COLO668 (cell line): ENCODE results near the gene SAMD3.
"Not testable (repeated sequence)": the region's sequence is repeated elsewhere in the genome, so short reads cannot be mapped to it uniquely, and the experiment has no call there.

Experiments
- DNase-seq: peaks from one replicate; lab custom pipeline; 2025; ENCODE audit not compliant: unreplicated experiment; lab: John Stamatoyannopoulos, UW

The SAMD3 gene

DNA sequence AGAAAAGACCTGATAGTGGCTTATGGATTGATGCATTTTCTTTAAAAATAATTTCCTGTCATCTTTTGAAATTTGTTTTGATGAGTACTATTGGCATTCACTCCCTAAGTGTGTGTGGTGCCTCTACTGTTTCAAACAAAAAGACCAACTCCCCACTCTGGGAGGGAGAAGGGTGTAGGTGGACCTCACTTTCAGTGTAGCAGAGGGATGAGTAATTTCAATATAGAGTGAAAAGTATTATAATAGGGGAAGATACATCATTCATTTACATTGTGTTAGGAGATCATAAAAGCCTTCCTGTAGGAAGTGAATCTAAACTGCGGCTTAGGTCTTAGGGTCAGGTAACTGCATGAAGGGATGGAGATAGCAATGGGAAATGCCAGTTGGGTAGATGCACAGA, 46.4 kb downstream of the SAMD3 start:
- DNase-seq, result no peak

DNA sequence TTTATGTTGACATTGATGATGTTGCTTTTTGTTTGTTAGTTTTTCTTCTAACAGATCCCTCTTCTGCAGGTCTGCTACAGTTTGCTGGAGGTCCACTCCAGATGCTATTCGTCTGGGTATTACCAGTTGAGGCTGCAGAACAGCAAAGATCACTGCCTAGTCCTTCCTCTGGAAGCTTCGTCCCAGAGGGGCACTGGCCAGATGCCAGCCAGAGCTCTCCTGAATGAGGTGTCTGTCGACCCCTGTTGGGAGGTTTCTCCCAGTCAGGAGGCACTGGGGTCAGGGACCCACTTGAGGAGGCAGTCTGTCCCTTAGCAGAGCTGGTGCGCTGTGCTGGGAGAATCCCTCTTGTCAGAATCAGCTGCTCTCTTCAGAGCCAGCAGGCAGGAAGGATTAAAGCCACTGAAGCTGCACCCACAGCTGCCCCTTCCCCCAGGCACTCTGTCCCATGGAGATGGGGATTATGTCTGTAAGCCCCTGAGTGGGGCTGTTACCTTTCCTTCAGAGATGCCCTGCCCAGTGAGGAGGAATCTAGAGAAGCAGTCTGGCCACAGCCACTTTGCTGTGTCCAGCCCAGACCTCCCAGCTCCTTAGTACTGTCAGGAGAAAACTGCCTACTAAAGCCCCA, 49.3 kb downstream of the SAMD3 start:
- DNase-seq, result not testable (repeated sequence)

DNA sequence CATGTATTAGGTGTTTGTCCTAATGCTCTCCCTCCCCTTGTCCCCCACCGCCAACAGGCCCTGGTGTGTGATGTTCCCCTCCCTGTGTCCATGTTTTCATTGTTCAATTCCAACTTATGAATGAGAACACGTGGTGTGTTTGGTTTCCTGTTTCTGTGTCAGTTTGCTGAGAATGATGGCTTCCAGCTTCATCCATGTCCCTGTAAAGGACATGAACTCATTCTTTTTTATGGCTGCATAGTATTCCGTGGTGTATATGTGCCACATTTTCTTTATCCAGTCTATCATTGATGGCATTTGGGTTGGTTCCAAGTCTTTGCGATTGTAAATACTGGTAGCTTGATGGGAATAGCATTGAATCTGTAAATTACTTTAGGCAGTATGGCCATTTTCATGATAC, 52.6 kb downstream of the SAMD3 start:
- DNase-seq, result not testable (repeated sequence)

DNA sequence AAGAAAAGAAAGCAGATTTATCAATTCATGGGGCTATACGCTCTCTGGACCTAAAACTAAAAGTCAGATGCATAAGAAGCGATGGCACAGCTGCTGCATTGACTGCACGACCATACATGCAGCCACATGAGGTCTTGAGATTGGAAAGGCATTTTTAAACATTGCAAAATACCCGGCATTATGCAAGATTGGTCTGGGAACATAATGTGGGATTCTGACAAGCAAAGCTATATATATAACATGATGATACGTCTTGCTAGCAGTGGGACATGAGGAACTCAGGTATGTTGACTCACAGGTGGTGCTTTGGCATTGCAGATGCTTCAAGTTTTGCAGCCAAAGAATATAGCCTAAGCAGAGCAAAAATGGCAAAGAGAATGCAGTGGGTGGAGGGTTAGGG, 55.1 kb downstream of the SAMD3 start:
- DNase-seq, result no peak

DNA sequence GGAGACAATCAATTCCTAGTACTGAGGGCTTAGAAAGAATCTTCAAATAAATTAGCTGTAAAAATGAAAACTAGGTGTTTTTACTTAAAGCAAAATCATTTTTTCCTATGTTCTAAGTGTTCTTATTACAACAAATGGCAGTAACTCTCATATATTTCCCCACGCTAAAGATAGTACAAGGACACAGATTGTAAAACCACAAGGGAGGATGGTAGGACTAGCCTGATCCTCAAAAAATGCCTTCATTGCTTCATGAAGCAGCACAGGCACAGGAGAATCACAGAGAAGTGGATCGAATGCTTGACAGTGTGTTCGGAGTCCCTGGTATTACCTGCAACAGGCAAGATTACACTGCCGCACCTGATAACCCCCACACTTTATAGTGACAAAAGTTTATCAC, 58.5 kb downstream of the SAMD3 start:
- no peak for DNase-seq

DNA sequence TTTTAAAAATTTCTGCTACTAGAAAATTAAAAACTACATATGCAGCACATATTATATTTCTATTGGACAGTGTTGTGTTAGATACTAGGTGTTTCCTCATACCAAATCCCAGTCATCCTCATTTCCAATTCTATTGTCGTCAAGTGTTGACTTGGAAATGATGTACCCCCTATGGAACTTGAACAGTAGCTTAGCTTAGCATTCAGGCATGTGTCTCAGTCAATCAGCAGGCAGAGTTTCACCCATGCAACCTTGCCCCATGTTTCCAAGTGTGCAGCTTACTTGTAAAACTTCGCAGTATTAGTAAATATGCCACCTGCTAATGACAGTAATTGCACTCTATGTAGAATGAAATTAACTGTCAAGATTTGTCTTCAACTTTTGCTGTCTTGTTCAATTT, 59.5 kb downstream of the SAMD3 start:
- DNase-seq, result no peak

DNA sequence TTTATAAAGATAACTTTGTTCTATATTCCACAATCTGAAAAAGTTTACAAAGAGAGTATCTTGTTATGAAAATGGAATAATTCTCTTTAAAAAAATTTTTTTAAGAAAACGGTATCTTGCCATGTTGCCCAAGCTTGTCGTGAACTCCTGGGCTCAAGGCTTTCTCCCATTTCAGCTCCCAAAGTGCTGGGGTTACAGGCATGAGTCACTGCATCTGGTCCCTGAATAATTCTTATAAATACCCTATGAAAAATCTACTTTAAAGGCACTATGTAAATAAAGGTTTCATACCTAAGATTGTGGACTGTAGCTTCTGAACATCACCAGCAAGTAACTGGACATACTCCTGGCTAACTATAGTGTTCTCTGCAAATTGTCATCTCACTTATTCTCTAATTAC, 60.3 kb downstream of the SAMD3 start:
- DNase-seq, result no peak

DNA sequence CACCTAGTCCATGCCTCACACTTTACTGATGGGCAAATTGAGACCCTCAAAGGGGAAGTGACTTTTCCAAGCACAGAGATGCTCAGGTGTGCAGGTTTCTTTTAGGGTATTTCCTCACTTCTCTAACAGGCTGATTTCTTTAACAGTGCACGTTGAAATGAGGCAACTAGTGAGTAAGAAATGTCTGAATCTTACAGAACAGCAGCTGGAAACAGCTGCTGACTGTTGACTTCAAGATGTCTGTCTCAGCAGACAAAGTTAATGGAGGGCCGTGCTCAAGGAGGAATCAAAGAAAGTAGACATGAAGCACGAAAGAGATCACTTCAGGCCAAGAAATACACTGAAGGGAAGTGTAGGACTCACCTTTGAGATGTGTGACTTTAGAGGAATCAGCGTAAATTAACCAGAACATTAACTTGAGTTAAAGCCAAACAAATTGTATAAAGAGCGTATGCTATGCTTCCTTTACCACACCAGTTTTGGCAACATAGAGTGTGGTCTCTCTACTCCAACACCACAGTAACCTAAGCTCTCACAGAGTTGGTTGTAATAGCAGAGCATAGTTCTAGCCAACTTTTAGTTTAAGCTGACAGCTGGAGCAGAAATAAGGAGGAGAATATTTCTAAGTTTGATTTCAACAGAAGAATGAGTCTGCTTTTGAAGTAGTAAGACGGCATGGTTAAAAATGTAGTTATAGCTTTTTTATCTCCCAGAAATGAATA, 60.9 kb downstream of the SAMD3 start:
- no peak for DNase-seq

DNA sequence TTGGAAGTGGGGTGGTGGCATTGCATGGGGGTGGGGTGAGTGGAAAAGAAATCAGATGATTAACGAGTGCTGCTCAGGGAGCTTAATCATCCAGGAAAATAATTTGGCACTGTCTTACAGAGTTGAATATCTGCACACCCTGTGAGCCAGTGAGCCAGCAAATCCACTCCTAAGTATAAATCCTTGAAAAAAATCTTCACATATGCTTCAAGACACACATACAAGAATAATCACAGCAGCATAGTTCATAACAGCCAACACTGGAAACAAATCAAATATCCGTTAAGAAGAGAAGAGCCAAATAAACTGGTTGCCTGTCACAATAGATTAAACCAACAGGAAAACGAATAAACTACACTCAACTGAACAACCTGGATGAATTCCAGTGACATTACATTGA, 62.8 kb downstream of the SAMD3 start:
- no peak for DNase-seq

DNA sequence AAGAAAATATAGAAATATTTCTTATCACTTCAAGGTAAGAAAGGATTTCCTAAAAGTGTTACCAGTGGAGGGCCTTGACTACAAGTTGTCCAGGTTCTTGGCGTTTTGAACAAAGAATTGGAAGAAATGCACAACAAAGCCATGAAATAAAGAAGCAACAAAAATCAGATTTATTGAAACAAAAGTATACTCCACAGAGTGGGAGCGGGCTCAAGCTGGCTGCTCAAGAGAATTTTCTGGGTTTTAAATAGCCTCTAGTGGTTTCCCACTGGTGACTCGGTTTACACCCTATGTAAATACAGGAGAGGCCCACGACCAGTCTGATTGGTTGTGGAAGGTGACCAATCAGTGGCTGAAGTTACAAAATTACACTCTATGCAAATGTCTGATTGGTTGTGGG, 64.2 kb downstream of the SAMD3 start:
- DNase-seq, result no peak

DNA sequence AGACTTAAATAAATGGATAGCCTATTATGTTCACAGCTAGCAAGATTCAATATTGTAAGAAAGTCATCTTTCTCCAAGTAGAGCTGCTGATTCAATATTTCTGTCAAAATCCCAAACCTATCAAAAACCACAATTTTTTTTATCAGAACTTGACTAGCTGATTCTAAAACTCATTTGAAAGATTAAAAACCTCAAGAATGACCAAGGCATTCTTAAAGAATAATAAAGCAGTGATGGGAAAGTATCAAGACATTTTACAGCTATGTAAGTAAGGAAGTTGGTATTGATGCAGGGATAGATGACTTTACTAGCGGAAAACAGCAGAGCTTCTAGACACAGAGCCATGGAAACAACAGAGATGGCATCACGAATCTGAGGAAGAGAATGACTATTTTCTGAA, 64.7 kb downstream of the SAMD3 start:
- no peak for DNase-seq

DNA sequence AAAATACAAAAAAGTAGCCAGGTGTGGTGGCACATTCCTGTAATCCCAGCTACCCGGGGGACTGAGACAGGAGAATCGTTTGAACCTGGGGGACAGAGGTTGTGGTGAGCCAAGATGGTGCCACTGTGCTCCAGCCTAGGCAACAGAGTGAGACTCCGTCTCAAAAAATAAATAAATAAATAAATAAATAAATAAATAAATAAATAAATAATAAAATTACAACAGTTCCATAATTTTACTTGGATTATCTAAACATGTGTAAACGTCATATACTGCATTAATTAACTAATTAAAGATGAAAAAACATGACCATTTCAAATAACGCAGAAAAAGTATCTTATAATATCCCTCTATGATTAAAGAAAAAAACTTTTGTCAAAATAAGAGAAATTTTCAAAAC, 65.8 kb downstream of the SAMD3 start:
- DNase-seq, result no peak

DNA sequence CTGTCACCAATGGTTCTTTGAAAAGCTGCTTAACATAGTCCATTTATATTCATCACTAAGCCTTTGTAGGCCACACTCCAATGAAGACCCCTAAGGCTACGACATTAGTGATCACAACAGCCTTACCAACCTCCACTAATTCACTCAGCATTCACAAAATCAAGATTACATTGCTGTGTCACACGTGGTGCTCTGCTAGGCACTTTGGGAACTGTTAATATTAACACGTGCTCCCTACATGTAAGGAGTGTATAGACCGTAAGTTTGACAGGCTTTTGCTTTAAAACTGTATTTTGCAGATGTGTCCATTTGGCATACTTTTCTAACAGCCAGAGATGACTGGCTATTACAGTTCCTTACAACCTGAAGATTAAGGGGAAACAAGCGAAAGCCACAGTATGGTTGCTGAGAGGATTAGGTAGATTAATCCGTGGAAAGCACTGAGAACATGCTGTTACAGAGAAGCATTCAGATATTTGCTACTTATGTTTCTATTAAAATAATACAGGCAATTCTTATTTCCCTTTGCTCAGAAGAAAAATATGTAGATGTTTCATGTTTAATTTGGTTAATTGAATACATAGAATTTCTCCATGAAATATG, 69.7 kb downstream of the SAMD3 start:
- DNase-seq, result no peak

DNA sequence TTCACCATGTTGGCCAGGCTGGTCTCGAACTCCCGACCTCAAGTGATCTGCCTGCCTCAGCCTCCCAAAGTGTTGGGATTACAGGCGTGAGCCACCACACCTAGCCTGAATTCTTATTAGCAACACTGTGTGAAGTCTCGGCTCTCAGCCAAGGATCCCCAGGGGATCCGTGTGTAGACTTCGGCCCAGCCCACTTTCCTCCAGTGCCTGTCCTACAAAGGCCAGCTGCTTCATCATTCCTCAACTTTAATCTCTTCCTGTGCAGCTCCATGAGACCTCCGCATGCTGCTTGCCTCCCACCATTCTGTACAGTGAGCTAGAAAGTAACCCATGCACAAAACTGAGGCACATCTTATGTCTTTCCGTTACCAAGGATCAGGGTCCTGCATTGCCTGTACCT, 71.8 kb downstream of the SAMD3 start:
- no peak for DNase-seq

DNA sequence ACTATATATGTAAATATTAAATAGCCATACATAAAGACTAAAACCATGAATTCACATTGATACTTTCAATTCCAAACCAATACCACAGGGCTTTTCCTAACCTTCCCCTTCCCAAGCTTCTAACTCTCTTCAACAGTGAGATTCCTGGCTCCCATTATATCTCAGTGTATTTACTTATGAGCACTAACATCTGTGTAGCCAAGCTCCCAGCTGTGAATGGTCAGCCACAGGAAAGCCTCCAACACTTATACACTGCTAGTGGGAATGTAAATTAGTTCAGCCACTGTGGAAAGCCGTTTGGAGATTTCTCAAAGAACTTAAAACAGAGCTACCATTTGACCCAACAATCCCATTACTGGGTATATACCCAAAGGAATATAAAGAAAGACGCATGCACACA, 73.7 kb downstream of the SAMD3 start:
- not testable (repeated sequence) for DNase-seq

DNA sequence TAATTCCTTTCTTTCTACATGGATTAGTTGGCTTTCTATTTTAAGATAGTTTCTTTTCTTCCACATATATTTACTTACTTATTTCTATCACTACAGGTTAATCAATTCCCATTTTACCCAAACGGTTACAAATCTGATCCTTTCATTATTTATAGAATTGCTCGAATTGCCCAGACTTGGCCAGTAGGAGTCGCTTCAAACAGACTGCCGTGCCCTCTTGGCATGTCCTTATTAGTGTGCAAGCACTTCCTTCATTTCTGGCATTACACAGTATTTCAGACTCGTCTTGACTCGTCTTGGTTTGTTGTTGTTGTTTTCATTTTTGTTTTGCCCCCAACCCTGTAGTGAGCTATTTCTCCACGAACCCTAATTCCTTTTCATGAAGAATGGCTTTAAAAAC, 74.6 kb downstream of the SAMD3 start:
- no peak for DNase-seq

DNA sequence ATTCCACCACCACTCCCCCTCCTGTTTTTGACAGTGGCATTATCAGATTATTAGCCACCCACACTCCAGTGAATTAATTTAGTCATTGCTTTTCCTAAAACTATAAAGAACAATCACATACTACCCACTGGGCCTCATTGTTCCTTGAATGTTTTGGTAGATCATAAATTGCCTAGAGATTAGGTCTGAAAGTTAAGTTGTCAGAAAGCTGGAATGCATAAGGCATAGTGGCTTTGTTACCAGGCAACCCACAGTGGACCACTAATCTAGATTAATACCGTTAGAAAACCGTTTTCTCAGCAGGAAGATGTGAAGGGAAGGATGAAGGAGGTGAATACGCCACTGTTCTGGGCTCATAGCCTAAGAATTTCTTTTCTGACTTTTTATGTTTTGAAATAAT, 75.6 kb downstream of the SAMD3 start:
- DNase-seq, result no peak

DNA sequence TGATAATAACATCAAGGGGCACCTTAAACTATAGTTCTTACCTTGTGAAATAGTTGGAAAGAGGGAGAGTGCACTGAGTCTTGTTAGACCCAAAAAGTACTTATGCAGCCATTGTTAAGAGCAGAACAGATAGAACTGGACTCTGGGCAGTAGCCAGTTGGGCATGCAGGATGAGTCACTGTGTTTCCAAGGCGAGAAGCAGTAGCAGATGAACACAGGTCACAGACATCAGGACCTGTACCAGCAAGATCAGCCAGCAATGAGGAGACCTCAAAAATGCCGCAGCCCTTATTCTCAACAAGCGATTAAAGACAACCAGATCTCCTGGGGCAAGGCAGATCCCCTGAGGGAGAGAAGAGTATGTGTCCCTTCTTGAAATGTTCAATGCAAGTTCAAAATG, 79.0 kb downstream of the SAMD3 start:
- DNase-seq, result no peak

DNA sequence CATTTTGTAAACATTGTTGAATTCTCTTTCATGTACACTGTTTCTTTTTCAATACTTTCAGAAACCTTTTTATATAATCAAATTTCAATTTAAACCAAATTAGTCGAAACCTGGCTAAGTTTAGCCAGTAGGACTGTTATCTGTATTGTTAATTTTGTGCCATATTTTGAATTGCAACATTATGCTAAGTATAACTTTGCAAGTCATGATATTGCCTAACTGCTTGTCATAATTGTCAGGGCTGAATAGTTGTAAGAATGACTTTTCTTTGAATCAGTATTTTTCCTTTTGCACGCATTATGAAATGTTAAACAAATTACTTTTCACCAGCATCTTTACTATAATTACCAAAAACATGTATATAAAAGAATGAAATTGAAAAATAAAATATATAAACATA, 82.7 kb downstream of the SAMD3 start:
- DNase-seq, result no peak

DNA sequence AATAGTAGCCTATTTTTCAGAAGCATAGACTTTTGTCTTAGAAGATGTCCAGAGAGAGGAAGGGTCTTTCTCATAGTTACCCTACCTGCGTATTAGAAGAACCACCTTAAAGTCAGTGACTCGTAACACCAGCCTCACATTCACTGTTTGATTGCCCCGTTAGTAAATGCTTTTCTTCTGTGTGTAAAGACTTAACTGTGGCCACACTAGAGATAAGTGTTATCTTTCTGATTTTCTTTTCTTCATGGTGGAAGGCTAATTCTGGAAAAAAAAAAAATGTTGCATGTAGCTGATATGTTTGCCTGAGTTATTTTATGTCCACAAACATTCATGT, 83.9 kb downstream of the SAMD3 start:
- DNase-seq, result no peak

DNA sequence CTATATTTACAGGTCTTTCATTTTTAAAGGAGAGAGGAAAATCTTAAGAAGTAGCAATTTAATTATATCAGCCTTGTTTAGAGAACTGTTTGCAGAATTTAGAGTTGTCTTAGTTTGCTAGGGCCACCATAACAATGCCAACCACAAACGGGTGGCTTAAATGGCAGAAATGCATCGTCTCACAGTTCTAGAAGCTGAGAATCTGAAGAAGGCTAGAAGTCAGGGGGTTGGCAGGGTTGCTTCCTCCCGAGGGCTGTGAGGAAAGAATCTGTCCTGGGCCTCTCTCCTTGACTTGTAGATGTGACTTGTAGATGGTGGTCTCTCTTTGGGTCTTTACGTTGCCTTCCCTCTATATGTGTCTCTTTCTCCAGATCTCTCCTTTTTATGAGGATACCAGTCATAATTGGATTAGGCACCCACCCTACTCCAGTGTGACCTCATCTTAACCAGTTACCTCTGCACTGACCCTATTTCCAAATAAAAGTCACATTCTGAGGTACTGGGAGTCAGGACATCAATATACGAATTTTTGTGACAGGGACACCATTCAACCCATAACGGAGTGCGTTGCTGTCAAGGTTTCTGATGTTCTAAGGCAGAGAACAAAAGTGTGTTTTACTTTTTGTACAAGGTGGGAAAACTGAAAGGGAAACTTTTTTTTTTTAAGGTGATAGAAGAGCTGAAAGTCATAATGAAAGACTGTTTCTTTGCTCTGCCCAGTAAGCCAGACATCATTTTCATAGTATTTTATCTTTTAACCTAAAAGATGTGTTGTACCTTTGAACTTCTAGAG, 84.4 kb downstream of the SAMD3 start:
- DNase-seq, result no peak

DNA sequence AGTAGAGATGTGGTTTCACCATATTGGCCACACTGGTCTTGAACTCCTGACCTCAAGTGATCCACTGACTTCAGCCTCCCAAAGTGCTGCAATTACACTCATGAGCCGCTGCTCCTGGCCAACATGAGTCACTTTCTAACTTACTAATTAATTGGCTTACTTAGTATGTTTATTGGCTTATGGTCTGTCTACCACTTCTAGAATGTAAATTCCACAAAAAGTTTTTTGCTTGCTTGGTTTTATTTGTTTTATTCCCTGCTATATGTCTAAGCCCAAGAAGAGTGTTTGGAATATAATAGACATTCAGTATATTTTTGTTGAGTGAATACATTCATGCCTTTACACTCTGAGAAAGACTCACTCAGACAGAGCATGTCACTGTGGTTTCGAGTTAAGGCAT, 86.0 kb downstream of the SAMD3 start:
- DNase-seq, result no peak
